Gastroesophageal sphincter (tissue), 4 donors: ENCODE results near the gene TRAPPC8. TPM values are rescaled to one million over a fixed set of nuclear protein-coding genes. Genes with fewer than 3 reads are reported as not detected.

Source experiments
- ATAC-seq: fragments of 150-250 bp; one replicate; pipeline ENCODE4 v1.9.1; 2016; ENCODE audit warnings: mild to moderate bottlenecking, moderate library complexity
- H3K27ac ChIP-seq, 4 donors: fragments of 200-600 bp; sonication (generic) in 3 of 4; 1 replicate in 3 of 4; 2 replicates in 1 of 4; pipeline ENCODE4 v1.5.1; 2016 to 2019
- H3K27me3 ChIP-seq: fragments of 200-600 bp; sonication (generic); one replicate; pipeline ENCODE4 v1.5.1; 2019
- H3K36me3 ChIP-seq, 2 donors: fragments of 200-600 bp; sonication (generic); one replicate each; pipeline ENCODE4 v1.5.1; 2019; ENCODE audit warnings: control low read depth in 1 of 2
- H3K4me1 ChIP-seq, 3 donors: fragments of 200-600 bp; sonication (generic); 1 replicate in 2 of 3; 2 replicates in 1 of 3; pipeline ENCODE4 v1.5.1; 2016 to 2019; ENCODE audit warnings: control low read depth in 2 of 3
- H3K4me3 ChIP-seq, 2 donors: fragments of 200-600 bp; sonication (generic); one replicate each; pipeline ENCODE4 v1.5.1; 2019; ENCODE audit warnings: mild to moderate bottlenecking in 1 of 2, moderate library complexity in 1 of 2
- H3K9me3 ChIP-seq, 3 donors: fragments of 200-600 bp; sonication (generic); one replicate each; pipeline ENCODE4 v1.5.1; 2017 to 2019; ENCODE audit warnings: control low read depth in 2 of 3
- CTCF ChIP-seq, 4 experiments: fragments of 200-600 bp in 2 of 4; fragments of 450-650 bp in 2 of 4; sonication (generic) in 1 of 4; IDR thresholded peaks; one replicate each; pipeline ENCODE4 v1.5.1; 2017 to 2019; ENCODE audit warnings: antibody characterized with exemption in 4 of 4, mild to moderate bottlenecking in 2 of 4, moderate library complexity in 2 of 4
- EP300 ChIP-seq: sonication (generic); formaldehyde crosslinking; IDR thresholded peaks from one replicate; pipeline ENCODE4 v1.6.1; 2017; ENCODE audit warnings: antibody characterized with exemption, mild to moderate bottlenecking
- POLR2A ChIP-seq, 2 donors: fragments of 450-650 bp; IDR thresholded peaks; one replicate each; pipeline ENCODE4 v1.6.1; 2017; ENCODE audit warnings: antibody characterized with exemption in 2 of 2, mild to moderate bottlenecking in 2 of 2, moderate library complexity in 1 of 2
- POLR2AphosphoS5 ChIP-seq: sonication (generic); formaldehyde crosslinking; IDR thresholded peaks from one replicate; pipeline ENCODE4 v1.6.1; 2017; ENCODE audit warnings: antibody characterized with exemption
- WGBS, 2 donors: methylation state at CpG; one replicate each; pipeline ENCODE4 v1.1.5; 2018; ENCODE audit warnings: low coverage in 1 of 2; 5-methylcytosine and 5-hydroxymethylcytosine counted together
- total RNA-seq, 4 donors: library from RNA; depleted of rRNA; stranded (reverse); fragments of >200 nt; gene quantifications; one replicate each; pipeline ENCODE4 v1.1.0, GENCODE V29; 2016

TRAPPC8 gene, protein sequence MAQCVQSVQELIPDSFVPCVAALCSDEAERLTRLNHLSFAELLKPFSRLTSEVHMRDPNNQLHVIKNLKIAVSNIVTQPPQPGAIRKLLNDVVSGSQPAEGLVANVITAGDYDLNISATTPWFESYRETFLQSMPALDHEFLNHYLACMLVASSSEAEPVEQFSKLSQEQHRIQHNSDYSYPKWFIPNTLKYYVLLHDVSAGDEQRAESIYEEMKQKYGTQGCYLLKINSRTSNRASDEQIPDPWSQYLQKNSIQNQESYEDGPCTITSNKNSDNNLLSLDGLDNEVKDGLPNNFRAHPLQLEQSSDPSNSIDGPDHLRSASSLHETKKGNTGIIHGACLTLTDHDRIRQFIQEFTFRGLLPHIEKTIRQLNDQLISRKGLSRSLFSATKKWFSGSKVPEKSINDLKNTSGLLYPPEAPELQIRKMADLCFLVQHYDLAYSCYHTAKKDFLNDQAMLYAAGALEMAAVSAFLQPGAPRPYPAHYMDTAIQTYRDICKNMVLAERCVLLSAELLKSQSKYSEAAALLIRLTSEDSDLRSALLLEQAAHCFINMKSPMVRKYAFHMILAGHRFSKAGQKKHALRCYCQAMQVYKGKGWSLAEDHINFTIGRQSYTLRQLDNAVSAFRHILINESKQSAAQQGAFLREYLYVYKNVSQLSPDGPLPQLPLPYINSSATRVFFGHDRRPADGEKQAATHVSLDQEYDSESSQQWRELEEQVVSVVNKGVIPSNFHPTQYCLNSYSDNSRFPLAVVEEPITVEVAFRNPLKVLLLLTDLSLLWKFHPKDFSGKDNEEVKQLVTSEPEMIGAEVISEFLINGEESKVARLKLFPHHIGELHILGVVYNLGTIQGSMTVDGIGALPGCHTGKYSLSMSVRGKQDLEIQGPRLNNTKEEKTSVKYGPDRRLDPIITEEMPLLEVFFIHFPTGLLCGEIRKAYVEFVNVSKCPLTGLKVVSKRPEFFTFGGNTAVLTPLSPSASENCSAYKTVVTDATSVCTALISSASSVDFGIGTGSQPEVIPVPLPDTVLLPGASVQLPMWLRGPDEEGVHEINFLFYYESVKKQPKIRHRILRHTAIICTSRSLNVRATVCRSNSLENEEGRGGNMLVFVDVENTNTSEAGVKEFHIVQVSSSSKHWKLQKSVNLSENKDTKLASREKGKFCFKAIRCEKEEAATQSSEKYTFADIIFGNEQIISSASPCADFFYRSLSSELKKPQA (N-terminal part only)
- 10 to 100 TPM; 40.0 to 62.4 (median 42.5) TPM for total RNA-seq

DNA sequence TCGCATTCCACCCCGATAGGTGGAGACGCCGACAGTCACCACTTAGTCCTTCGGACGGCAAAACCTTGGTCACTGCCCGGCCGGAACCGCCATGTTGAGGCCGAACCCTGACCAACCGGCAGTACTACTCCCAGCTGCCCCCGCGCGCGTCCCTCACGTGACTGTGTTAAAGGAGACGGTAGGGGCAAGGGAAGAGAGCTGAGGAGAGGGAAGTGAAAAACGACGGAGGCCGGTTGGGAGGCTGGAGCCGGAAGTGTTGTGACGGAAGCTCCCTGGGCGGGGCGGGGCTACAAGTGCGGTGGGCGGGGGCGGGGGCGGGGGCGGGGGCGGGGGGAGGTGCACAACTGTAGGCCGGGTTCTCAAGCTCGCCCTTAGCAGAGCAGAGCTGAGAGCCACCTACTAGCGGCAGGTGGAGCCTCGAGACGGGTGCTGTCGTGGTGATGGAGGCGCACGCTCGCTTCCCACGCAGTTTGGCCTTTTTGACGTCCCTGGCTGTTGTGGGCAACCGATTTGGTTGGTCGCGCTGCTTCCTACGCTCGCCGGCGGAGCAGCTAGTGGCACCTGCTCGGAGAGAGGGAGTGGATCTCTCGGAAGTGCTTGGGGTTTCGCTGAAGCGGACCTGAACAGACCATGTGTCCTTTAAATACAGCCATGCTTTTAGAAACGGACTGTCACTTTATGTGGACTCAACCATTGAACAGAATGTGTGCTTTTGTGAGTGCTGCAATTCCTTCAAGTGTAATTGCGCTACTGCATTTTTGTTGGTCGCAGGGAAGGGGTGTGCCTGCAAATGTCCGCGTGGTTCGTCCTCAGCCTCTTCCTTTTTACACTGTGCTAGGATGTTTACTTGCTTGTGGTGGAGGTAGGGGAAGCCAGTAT, at the start of gene TRAPPC8:
TSS of gene TRAPPC8 (minus strand) at position 130 of the 879 bp plus-strand sequence. CDS start 364 bp downstream, outside the sequence.
- TF ChIP-seq EP300 = no peak
- TF ChIP-seq POLR2A (IDR thresholded peaks at IDR 0.05) = peak in 1 of 2 donors; percentile 8
- peak in 2 of 4 experiments; percentile 19 to 30 for TF ChIP-seq CTCF (IDR thresholded peaks at IDR 0.05)
- TF ChIP-seq POLR2AphosphoS5 = peak; percentile 92
- peak within 1 kb of the TSS; percentile 60 to 97 (median 90) for H3K27ac ChIP-seq
- H3K4me3 ChIP-seq = peak within 1 kb of the TSS; percentile 52 to 63
- H3K36me3 ChIP-seq = no peaks in the 10 kb centered on the region
- H3K4me1 ChIP-seq = peaks cover 2 to 49% (median 20%) of the 10 kb centered on the region in 3 donors
- ATAC-seq = peak; percentile 98
- WGBS, 2 donors = 0 to 1% methylated on average over 4 to 17 of the region's 58 CpGs
- H3K9me3 ChIP-seq = no peaks in the 10 kb centered on the region
- H3K27me3 ChIP-seq = no peaks in the 10 kb centered on the region

GRCh38 chr18:31990823-31991222, 47.9 kb upstream of the TRAPPC8 start:
- Histone ChIP-seq H3K27me3 (no peaks in the 10 kb centered on the region), H3K9me3 (no peaks in the 10 kb centered on the region), H3K4me3 (no peak overlapping the region), H3K36me3 (no peaks in the 10 kb centered on the region), H3K4me1 (no peaks in the 10 kb centered on the region), H3K27ac (no peak overlapping the region)
- WGBS, 2 donors = 80 to 90% methylated on average over 1 to 2 of the region's 2 CpGs
- TF ChIP-seq POLR2A (IDR thresholded peaks at IDR 0.05) (no peak), POLR2AphosphoS5 (no peak), EP300 (no peak), CTCF (IDR thresholded peaks at IDR 0.05) (no peak)
- ATAC-seq = no peak

DNA sequence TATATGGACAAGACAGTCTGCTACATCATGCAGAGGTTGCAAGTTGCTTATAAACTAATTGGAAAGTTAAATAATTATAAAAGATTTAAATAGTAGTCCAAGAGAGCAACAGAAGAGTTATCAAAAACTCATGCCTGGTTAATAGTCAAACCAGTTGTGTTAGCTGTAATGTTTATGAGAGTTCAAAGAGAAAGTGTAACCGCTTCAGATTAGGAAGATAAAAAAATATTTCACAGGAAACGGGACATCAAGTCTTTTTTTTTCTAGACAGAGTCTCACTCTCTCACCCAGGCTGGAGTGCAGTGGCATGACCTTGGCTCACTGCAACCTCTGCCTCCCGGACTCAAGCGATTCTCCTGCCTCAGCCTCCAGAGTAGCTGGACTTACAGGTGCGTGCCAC, 41.0 kb upstream of the TRAPPC8 start:
- H3K36me3 ChIP-seq = no peaks in the 10 kb centered on the region
- H3K4me3 ChIP-seq = no peak overlapping the region
- ATAC-seq = no peak
- H3K27me3 ChIP-seq = no peaks in the 10 kb centered on the region
- no peak for TF ChIP-seq CTCF (IDR thresholded peaks at IDR 0.05)
- TF ChIP-seq POLR2AphosphoS5 = no peak
- no peak for TF ChIP-seq POLR2A (IDR thresholded peaks at IDR 0.05)
- TF ChIP-seq EP300 = no peak
- H3K4me1 ChIP-seq = no peaks in the 10 kb centered on the region
- H3K9me3 ChIP-seq = peaks cover 0 to 1% (median 0%) of the 10 kb centered on the region in 3 donors
- 79 to 90% methylated on average over 5 of the region's 5 CpGs for WGBS, 2 donors
- H3K27ac ChIP-seq = no peak overlapping the region

- H3K27me3 ChIP-seq = no peaks in the 10 kb centered on the region
- peak; percentile 62 for ATAC-seq
- peaks cover 0 to 11% (median 0%) of the 10 kb centered on the region in 3 donors for H3K9me3 ChIP-seq
- H3K4me3 ChIP-seq = no peak overlapping the region
- 33% methylated on average over 1 of the region's 3 CpGs; no CpG with 5 or more reads in 1 of the 2 donors for WGBS, 2 donors
- H3K27ac ChIP-seq = peak overlapping the region in 2 of 4 donors; percentile 51 to 55
- TF ChIP-seq POLR2AphosphoS5 = no peak
- TF ChIP-seq POLR2A (IDR thresholded peaks at IDR 0.05) = no peak
- no peak for TF ChIP-seq EP300
- no peak for TF ChIP-seq CTCF (IDR thresholded peaks at IDR 0.05)
- no peaks in the 10 kb centered on the region for H3K4me1 ChIP-seq
- H3K36me3 ChIP-seq = no peaks in the 10 kb centered on the region
Measured at GRCh38 chr18:31983020-31983419, 40.1 kb upstream of the TRAPPC8 start.
